Stimulated activated CD4-positive, alpha-beta T cell treated with anti-CD3 and anti-CD28 coated beads, Interleukin-4, amount 100 ng/mL, for 4 hours (primary cell): Measurements from ENCODE around the gene SLC19A2.
A peak's percentile ranks its signal among the peaks of the same experiment; 100 is the strongest.
"Not testable (repeated sequence)": the region's sequence is repeated elsewhere in the genome, so short reads cannot be mapped to it uniquely, and the experiment has no call there.

Experiments
- DNase-seq, 2 experiments: peaks; one replicate each; pipeline ENCODE4 v3.0.0-alpha.2; 2020

The SLC19A2 gene

DNA sequence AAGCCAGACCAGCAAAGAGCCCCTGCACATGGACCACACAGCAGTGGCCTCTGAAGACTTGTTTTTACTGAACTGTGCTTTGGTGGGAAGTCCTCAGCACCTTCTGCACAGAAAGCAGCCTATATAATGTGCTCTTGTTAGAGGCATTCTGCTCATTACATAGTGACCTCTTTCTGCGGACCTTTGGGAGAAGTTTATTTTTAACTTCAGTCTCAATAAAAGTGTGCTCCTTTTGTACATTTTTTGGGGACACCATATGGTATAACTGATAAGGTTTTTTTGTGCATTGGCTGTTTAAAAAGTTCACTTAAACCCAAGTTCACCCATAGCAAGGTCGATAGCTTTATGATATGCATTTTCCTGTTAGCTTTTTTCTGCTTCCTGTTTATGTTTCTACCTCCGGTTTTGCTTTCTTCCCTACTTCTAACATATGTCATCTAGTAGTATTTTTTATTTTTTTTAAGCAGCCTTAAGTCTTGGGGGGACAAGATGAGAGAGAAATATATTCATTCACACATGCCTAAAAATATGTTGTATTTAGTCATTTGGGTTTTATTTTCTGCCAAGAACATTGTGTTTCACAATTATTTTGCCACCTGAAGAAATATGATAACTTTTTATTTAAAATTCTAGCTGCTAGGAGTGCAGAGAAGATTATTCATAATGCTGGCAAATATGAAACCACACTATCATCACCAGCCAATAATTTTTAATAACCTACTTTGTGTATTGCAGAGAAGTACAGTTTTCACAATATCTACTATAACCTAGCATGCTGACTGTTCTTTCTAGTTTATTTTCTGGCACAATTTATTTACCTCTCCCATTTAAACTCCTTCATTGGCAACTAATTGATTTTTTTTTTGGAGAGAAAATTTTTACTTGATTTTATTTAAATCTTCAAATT lies 22.9 kb upstream of the SLC19A2 start:
- no peak for DNase-seq

DNA sequence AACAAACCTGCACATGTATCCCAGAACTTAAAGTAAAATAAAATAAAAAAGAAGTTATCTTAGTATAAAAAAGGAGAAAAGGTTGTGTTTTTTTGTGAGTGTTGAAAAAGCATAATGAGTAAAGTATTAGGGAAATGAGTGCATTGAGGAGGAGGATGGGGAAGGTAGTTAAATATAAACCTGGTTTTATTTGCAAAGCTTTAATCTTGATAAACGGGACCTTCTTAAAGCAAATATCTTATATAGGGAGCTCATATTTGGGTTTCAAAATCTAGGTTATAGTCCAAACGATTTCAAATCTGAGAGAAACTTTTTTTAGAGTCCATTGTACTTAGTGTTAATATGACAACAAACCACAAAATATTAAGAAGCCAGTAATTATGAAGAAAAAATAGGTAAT lies 21.7 kb upstream of the SLC19A2 start:
- DNase-seq, result no peak

GRCh38 chr1:169503601-169504000 lies 17.9 kb upstream of the SLC19A2 start:
- not testable (repeated sequence) for DNase-seq

GRCh38 chr1:169499807-169500206 lies 14.1 kb upstream of the SLC19A2 start:
- no peak for DNase-seq

DNA sequence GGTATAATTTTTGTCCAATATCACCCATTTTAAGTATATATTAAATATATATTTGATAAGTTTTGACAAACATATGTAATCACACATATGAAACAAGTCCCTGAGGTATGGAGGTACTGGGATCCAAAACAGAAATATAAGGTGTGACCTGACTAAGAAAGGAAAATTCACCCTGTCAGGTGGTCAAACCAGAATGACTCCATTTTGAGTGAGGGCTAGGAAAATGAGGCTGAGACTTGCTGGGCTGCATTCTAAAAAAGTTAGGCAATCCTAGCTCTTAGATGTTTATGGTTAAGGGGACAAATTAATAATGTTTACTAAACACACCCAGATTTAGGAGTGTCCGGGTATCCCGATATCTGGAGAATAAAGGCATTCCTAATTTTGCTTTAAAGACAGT lies 11.6 kb upstream of the SLC19A2 start:
- DNase-seq, result no peak

GRCh38 chr1:169495916-169496315 lies 10.2 kb upstream of the SLC19A2 start:
- no peak for DNase-seq

GRCh38 chr1:169495046-169495775 lies 9.5 kb upstream of the SLC19A2 start:
- no peak for DNase-seq

- DNase-seq, result no peak
Measured at GRCh38 chr1:169494343-169494742, 8.6 kb upstream of the SLC19A2 start.

- no peak for DNase-seq
Measured at GRCh38 chr1:169493251-169493650, 7.5 kb upstream of the SLC19A2 start.

- DNase-seq, result peak in 1 of 2 experiments; percentile 27
Measured at GRCh38 chr1:169491845-169492281, 6.1 kb upstream of the SLC19A2 start.

DNA sequence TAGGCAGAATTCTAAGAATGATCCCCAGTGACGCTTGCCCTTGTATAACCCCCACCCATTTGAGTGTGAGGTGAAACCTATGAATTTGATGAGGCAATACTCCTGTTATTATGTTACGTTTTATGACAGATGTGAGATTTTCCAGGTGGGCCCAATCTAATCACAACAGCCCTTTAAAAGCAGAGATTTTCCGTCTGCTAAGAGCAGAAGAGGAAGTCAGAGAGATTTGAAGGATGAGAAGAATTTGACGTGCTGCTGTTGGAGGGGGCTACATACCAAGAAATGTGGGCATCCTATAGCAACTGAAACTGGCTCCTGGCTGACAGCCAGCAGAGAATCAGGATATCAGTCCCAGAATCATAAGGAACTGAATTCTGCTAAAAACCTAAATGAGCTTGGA lies 2.4 kb upstream of the SLC19A2 start:
- DNase-seq, result no peak

DNA sequence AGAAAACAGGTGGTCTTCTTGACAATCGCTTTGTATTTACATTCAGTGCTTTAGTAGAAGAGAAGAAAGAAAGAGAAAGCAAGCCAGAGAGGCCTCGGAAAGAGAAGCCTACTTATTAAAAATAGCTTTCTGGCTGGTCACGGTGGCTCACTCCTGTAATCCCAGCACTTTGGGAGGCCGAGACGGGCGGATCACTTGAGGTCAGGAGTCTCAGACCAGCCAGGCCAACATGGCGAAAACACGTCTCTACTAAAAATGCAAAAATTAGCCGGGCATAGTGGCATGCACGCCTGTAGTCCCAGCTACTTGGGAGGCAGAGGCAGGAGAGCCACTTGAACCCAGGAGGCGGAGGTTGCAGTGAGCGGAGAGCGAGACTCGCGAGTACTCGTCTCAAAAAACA lies 1.8 kb upstream of the SLC19A2 start:
- no peak for DNase-seq

GRCh38 chr1:169487133-169487532 lies 1.4 kb upstream of the SLC19A2 start:
- DNase-seq, result no peak

DNA sequence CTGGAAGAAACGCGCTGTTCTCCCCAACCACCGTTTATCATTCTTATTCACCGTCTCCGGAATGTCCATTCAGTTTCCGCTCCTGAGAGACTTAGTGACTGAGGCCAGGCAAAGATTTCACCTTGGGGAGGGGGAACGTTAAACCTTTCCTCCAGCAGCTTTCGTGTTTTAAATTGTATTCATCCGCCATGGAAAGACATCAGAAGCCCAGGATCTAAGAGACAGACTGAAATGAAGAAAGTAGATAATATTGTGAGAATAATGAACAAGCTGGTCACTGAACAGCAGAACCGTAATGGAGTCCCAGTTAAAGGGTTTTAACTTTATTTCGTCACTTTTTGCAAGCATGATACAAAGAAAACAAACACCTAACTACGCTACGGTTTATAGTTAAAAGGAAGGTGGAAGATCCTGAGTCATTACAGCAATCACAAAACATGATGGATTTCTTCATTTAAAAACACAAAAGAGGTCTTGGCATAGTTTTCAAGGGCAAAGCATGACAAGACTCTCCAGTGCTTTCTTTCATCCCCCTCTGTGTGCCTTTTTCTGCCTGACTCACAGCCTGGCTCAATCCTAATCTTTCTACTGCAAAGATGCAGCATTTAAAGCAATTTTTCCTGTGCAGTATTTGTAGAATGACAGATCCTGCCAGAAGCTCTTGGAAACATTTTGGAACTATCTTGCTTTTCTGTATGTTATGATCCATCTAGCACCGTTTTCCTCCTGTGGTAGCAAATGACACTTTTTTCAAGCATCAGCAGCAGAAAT lies 722 bp upstream of the SLC19A2 start:
- no peak for DNase-seq

DNA sequence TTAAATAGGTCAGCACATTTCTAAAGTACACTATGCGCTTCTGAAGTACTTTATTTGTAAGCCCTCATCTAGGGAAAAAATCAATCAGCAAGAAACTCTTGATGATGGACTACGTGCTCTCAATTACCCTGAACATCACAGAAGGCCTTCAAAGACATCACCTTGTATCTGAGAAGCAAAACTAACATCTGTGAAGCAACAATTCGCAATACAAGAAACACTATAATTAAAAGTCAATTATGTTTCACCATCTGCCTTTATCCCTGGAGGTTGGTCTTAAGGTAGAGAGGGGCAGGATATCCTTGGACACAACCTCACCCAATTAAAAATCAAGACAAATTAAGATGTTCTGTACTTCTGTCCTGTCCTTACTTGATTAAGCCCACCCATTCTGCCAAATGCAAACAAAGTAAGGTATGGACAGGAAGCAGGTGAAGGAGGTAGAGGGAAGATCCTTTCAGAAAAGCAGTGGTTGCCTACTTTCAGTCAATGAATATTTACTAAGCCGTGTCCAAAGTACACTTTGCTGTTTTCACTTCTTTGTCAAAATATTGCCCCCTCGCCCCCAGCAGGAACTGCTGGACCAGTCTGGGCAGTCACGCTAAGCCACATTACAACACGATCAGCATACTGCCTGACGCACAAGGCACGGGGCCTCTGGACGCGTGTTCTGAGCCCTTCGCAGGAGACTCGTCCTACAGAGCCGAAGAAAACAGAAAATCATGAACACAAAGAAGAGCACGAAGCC lies 887 bp downstream of the SLC19A2 start:
- peak; percentile 25 to 28 for DNase-seq

- no peak for DNase-seq
Measured at GRCh38 chr1:169484101-169484500, 1.6 kb downstream of the SLC19A2 start.

GRCh38 chr1:169483500-169483966 lies 2.2 kb downstream of the SLC19A2 start:
- DNase-seq, result no peak

- no peak for DNase-seq
Measured at GRCh38 chr1:169479363-169480066, 6.2 kb downstream of the SLC19A2 start.

DNA sequence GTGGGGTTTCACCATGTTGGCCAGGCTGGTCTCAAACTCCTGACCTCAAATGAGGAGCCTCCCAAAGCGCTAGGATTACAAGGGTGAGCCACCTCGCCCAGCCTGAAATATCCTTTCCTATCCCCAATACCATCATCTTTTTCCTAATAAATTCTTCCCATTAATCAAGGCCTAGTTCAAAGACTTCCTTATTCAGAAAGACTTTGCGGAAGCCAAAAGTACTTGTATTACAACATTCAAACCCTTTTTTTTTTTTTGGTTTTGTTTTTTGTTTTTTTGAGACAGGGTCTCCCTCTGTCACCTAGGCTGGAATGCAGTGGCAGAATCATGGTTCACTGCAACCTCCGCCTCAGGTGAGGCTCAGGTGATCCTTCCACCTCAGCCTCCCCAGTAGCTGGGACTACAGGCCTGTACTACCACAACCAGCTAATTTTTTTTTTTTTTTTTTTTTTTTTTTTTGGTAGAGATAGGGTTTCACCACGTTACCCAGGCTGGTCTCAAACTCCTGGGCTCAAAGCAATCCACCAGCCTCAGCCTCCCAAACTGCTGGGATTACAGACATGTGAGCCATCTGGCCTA lies 7.6 kb downstream of the SLC19A2 start:
- no peak for DNase-seq

GRCh38 chr1:169475806-169476387 lies 9.8 kb downstream of the SLC19A2 start:
- DNase-seq, result no peak
